ENCODE measurements around the gene AK3. TPM values are rescaled to one million over a fixed set of nuclear protein-coding genes. Genes with fewer than 3 reads are reported as not detected.

Gene AK3
- total and polyA plus RNA-seq, 2 of the 8 experiments (the other 6 are each of a cell fraction or from before 2014, with no cell fraction given): 8.9 to 30.0 TPM

DNA sequence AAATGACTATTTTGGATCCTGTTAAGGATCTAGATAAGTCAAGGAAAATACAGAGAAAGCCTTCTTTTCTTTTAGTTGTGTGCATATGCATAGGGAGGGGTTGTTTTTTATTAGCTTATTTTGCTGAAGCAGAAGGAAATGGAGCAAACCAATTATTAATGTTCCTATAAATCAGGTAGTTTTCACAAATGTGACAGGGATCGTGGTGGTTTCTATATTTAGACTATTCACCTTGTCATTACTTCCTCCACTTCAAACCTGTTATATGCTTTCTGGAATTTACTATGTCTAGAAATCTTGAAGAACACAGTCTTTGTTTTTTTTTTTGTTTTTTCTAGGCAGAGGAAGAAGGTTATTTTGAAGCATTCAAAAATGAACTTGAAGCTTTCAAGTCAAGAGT is 39.5 kb downstream of the AK3 start (continued):
- TF ChIP-seq HDAC6 (IDR thresholded peaks at IDR 0.05; ENCODE audit: low read depth, low read length) (no peak), JUND (IDR thresholded peaks at IDR 0.05; ENCODE audit: low read length) (no peak)

Measured in H1 (cell line).